CD4-positive, CD25-positive, alpha-beta regulatory T cell (primary cell): ENCODE results near the gene SLC22A14. TPM values are rescaled to one million over a fixed set of nuclear protein-coding genes. Genes with fewer than 3 reads are reported as not detected.

Experiments
- ATAC-seq, 2 donors: fragments of 150-1000 bp; cut with Tn5 transposase; one replicate each; pipeline ENCODE4 v1.10.0; 2021; ENCODE audit warnings: low read depth in 2 of 2, moderate number of reproducible peaks in 2 of 2, moderate library complexity in 1 of 2
- DNase-seq, 3 donors: peaks; one replicate each; pipeline versions ENCODE4 v3.0.0 to v3.0.0-alpha.2; 2012 to 2022; ENCODE audit warnings: mixed read lengths in 1 of 3
- H3K27ac ChIP-seq: one replicate; pipeline ENCODE4 v1.7.0; 2013; ENCODE audit warnings: mild to moderate bottlenecking, low read length; ENCODE audit not compliant: insufficient read depth, poor library complexity, severe bottlenecking
- H3K27me3 ChIP-seq: one replicate; pipeline ENCODE4 v1.7.0; 2013; ENCODE audit warnings: low read length; ENCODE audit not compliant: control insufficient read depth, insufficient read depth
- H3K36me3 ChIP-seq: one replicate; pipeline ENCODE4 v1.7.0; 2013; ENCODE audit warnings: mild to moderate bottlenecking, low read length, moderate library complexity; ENCODE audit not compliant: control insufficient read depth, insufficient read depth
- H3K4me1 ChIP-seq: 2 replicates; pipeline ENCODE4 v1.7.0; 2013; ENCODE audit warnings: mild to moderate bottlenecking, low read length; ENCODE audit not compliant: insufficient read depth, control insufficient read depth, poor library complexity, severe bottlenecking
- H3K4me3 ChIP-seq: one replicate; pipeline ENCODE4 v1.7.0; 2013; ENCODE audit warnings: low read depth, mild to moderate bottlenecking, low read length, moderate library complexity
- H3K9me3 ChIP-seq, 2 experiments: 1 replicate in 1 of 2; 2 replicates in 1 of 2; pipeline ENCODE4 v1.7.0; 2013; ENCODE audit warnings: low read length in 2 of 2, mild to moderate bottlenecking in 1 of 2, moderate library complexity in 1 of 2; ENCODE audit not compliant: control insufficient read depth in 2 of 2
- H3K27ac Mint-ChIP-seq, 3 donors: one replicate each; pipeline ENCODE4 v1.8.0; 2020 to 2022; ENCODE audit warnings: mild to moderate bottlenecking in 3 of 3, mixed read lengths in 3 of 3, moderate library complexity in 2 of 3
- H3K27me3 Mint-ChIP-seq: one replicate; pipeline ENCODE4 v1.8.0; 2022; ENCODE audit warnings: mild to moderate bottlenecking, mixed read lengths
- H3K36me3 Mint-ChIP-seq: one replicate; pipeline ENCODE4 v1.8.0; 2020; ENCODE audit warnings: mixed read lengths
- H3K4me1 Mint-ChIP-seq, 4 donors: one replicate each; pipeline ENCODE4 v1.8.0; 2020 to 2022; ENCODE audit warnings: mixed read lengths in 4 of 4, mild to moderate bottlenecking in 1 of 4
- H3K4me3 Mint-ChIP-seq, 4 donors: one replicate each; pipeline ENCODE4 v1.8.0; 2020 to 2022; ENCODE audit warnings: mild to moderate bottlenecking in 4 of 4, mixed read lengths in 4 of 4, moderate library complexity in 3 of 4
- H3K9me3 Mint-ChIP-seq, 7 donors: one replicate each; pipeline ENCODE4 v1.8.0; 2020 to 2022; ENCODE audit warnings: mixed read lengths in 7 of 7, mild to moderate bottlenecking in 3 of 7, moderate library complexity in 2 of 7
- polyA plus RNA-seq, 4 donors: library from polyadenylated mRNA; unstranded; fragments of 300-500 nt; fragmentation: Illumina TruSeq; gene quantifications; one replicate each; pipeline ENCODE4 v1.2.3, GENCODE V29; 2021
- total RNA-seq: library from RNA; stranded (reverse); gene quantifications from one replicate; pipeline ENCODE4 v1.2.3, GENCODE V29; 2022

Gene SLC22A14
- total and polyA plus RNA-seq, 5 donors from 2014 or later, result not detected

DNA sequence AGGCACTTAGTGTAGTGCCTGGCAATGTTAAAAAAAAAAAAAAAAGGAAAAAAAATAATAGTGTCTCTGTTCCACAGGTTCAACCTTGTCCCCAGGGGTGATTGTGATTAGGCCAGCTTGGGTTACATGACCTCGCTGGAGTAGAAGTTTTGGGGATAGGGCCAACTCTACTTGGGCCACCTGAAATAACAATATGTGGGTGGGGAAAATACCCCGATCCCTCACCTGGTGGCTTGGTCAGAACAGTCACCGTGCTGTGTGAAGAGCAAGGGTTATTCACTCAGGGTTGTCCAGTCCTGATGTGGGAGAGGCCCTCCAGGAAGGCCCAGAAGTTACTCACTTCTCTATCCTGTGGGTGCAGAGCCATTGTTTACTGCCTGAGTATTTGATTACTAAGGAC is 84.0 kb downstream of the SLC22A14 start:
- Mint-ChIP-seq H3K4me1 (peaks cover 0 to 4% (median 3%) of the 10 kb centered on the region in 4 donors), H3K4me3 (no peak overlapping the region), H3K27me3 (no peaks in the 10 kb centered on the region), H3K27ac (no peak overlapping the region), H3K36me3 (no peaks in the 10 kb centered on the region), H3K9me3 (peaks cover 0 to 2% (median 0%) of the 10 kb centered on the region in 7 donors)
- Histone ChIP-seq H3K4me1 (no peaks in the 10 kb centered on the region), H3K36me3 (no peaks in the 10 kb centered on the region), H3K4me3 (no peak overlapping the region), H3K27me3 (no peaks in the 10 kb centered on the region), H3K9me3 (no peaks in the 10 kb centered on the region), H3K27ac (no peak overlapping the region)
- DNase-seq, result no peak
- ATAC-seq, result no peak

- Mint-ChIP-seq H3K9me3 (peaks cover 0 to 2% (median 0%) of the 10 kb centered on the region in 7 donors), H3K4me1 (peaks cover 1 to 6% (median 3%) of the 10 kb centered on the region in 4 donors), H3K4me3 (no peak overlapping the region), H3K27ac (no peak overlapping the region), H3K36me3 (no peaks in the 10 kb centered on the region), H3K27me3 (no peaks in the 10 kb centered on the region)
- H3K36me3 ChIP-seq, result no peaks in the 10 kb centered on the region
- no peak overlapping the region for H3K27ac ChIP-seq
- DNase-seq (no peak), ATAC-seq (no peak)
- H3K4me1 ChIP-seq, result no peaks in the 10 kb centered on the region
- no peaks in the 10 kb centered on the region for H3K27me3 ChIP-seq
- H3K9me3 ChIP-seq, result no peaks in the 10 kb centered on the region
- no peak overlapping the region for H3K4me3 ChIP-seq
Observed at GRCh38 chr3:38367779-38368178, 85.7 kb downstream of the SLC22A14 start.

Other genes starting within 250 kb of the SLC22A14 start
- 4.9 TPM for gene DLEC1, start 243.1 kb upstream of the SLC22A14 start, total RNA-seq
- gene DLEC1, start 243.1 kb upstream of the SLC22A14 start, polyA plus RNA-seq, result under 1 TPM; 0.09 to 0.65 (median 0.50) TPM
- 80.7 TPM for gene ACAA1, start 145.2 kb upstream of the SLC22A14 start, total RNA-seq
- 10 to 100 TPM; 55.6 to 79.3 (median 67.2) TPM for gene ACAA1, start 145.2 kb upstream of the SLC22A14 start, polyA plus RNA-seq
- gene MYD88, start 143.6 kb upstream of the SLC22A14 start, total RNA-seq, result 49.9 TPM
- gene MYD88, start 143.6 kb upstream of the SLC22A14 start, polyA plus RNA-seq, result 100 to 1,000 TPM; 114 to 184 (median 139) TPM
- gene OXSR1, start 116.8 kb upstream of the SLC22A14 start, total RNA-seq, result 62.3 TPM
- gene OXSR1, start 116.8 kb upstream of the SLC22A14 start, polyA plus RNA-seq, result 10 to 100 TPM; 12.6 to 19.3 (median 16.1) TPM
- 0.76 TPM for gene SLC22A13, start 16.5 kb upstream of the SLC22A14 start, total RNA-seq
- gene SLC22A13, start 16.5 kb upstream of the SLC22A14 start, polyA plus RNA-seq, result under 1 TPM in 2 of 4 donors, not detected in 2; 0.22 to 0.40 TPM
- 5.6 TPM for gene XYLB, start 64.5 kb downstream of the SLC22A14 start, total RNA-seq
- 1 to 10 TPM in 3 of 4 donors, under 1 TPM in 1; 0.72 to 3.0 (median 1.7) TPM for gene XYLB, start 64.5 kb downstream of the SLC22A14 start, polyA plus RNA-seq
- gene ACVR2B, start 171.6 kb downstream of the SLC22A14 start, total RNA-seq, result 12.7 TPM
- 1 to 10 TPM in 2 of 4 donors, under 1 TPM in 2; 0.14 to 2.4 (median 1.0) TPM for gene ACVR2B, start 171.6 kb downstream of the SLC22A14 start, polyA plus RNA-seq
- gene EXOG, start 214.0 kb downstream of the SLC22A14 start, total RNA-seq, result 26.0 TPM
- 1 to 10 TPM; 5.9 to 9.6 (median 8.3) TPM for gene EXOG, start 214.0 kb downstream of the SLC22A14 start, polyA plus RNA-seq